Activated CD4-positive, alpha-beta T cell treated with anti-CD3 and anti-CD28 coated beads, Interleukin-2, amount 50 U/mL, for 4 hours (primary cell): ENCODE results near the gene PKP1.

Experiments used
- DNase-seq, 2 experiments: peaks; one replicate each; pipeline ENCODE4 v3.0.0-alpha.2; 2020

Gene PKP1

DNA sequence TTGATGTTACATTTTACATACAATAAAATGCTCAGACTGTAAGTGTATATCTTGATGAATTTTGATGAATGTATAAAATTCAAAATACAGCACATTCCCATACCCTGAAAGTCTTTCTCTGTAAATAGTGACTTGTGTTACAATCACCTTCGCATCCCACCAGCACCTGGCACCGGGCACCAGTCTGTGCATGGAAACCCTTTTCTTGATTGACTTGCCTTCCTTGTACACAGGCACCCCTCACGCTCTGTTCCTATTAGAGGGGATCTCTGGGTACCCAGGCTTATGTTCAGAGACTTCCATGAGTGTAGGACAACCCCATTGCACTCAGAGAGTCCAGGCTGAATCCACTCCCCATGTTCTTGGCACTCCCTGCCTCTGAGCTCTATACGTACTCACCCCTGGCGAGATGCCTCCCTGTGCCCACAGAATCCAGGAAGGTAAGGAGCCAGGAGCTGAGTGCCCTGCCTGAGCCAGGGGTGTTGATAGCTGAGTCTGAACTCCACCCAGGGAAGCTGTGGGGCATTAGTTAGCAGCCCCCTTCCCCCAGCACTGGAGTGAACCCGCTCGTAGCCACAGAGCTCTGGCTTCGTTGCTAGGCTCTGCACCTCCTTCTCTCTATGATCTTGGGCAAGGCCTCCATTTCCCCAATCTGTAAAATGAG lies 22.5 kb upstream of the PKP1 start:
- no peak for DNase-seq

DNA sequence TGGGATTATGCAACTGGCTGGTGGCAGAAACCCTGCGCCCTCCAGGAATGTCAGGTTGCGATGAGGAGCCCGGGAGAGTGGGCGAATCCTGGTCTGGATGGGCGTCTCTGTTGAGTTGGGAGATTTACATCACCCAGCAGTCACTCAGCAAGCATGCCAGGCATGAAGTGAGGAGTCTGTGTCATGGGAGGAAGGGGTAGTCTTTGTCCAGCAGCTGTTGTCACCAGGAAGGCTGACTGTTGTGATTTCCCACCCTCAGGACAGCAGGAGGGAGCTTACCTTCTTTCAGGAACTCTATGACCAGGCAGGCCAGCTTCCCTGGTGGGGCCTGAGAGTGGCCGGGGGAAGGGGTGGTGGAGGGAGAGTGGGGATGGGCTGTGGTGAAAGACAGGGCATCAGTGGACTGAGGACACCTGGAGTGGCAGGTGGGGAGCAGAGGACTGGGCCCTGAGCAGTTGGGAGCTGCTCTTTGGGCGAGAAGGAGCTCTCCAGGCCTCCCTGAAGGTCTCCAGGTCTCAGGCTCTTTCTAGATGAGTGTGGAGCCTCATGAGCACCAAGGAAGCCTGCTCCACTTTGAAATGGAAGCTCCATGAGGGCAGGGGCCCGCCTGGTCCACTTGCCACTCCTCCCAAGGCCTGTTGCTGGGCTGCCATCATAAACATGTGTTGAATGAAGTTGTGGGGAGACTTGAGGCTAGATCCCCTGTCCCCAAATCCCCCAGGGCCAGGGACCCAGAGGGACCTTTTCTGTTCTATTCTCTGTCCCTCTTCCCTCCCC lies 21.3 kb upstream of the PKP1 start:
- DNase-seq, result no peak

DNA sequence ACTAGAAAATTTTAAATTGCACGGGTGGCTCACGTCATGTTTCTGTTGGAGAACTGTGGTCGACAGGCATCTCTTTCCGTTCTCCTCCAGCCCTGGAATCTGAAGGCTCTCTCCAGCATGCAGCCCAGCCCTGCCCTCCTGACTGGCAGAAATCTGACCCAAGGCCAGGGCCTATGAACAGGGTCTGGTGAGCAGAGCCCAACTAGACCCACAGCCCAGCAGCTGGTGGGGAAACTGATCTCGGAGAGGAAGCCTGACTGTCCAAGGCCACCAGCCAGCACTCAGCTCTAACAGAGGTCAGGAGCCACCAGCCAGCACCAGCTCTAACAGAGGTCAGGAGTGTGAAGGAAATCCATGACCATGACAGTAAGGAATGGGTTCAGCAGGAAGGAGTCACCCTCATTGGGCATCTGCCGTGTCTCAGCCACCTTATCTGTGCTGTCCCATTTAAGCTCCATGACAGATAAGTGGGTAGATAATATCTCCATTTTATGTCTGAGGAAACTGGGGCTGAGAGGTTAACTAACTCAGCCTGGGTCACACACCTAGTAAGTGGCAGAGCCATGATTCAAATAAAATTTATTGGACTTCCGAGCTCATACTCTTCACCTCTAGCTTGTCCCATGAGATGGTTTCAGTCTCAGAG lies 20.2 kb upstream of the PKP1 start:
- no peak for DNase-seq

DNA sequence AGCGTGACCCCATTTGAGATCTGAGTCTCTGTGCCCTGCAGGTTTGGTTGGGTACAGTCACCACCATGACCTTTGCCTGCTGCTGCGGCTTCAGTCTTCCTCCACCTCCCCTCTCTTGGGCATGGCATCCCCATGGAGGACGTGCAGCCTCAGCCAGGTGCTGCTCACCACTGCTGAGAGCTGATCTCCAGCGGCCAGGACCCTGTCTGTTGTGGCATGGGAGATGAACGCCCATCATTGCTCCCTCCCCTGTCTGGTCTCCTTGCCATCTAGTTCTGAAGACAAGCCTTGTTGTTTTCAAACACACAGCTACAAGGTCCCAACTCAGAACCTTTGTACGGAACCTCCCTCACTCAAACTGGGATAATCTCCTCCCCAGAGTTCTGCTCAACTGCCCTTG lies 19.2 kb upstream of the PKP1 start:
- DNase-seq, result no peak

DNA sequence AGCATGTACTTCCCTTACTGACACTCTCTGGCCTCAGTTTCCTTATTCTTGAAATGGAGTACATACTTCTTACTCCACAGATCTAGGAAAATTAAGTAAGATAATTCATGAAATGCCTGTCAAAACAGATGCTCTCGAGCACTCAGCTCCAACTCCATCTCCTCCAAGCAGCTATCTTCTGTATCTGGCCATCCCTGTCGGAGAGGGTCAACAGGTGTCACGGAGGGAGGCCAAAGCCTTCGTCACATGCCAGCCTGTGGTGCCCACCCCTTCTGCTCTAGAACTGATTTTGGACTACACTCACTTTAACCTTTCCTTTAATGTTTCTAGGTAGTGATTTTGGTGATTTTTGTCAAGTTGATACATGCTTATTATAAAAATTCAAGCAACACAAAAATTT lies 18.8 kb upstream of the PKP1 start:
- no peak for DNase-seq

DNA sequence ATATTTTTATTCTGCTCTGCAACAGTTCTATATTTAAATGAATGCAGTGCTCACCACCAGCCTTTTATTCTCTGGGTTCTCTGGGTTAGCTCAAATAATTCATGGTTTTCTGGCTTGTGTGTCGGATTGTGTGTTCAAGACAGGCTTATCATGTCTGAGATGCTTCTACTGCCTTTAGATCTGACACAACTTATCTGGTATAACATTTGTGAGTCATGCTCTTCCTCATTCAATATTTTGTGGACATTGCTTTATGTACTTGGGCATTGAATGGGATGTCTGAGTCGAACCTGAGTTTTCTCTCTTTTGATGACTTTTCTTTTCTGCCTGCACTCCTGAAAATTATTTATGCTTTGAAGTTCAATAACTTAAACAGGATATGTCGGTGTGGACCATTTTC lies 17.6 kb upstream of the PKP1 start:
- DNase-seq, result no peak

DNA sequence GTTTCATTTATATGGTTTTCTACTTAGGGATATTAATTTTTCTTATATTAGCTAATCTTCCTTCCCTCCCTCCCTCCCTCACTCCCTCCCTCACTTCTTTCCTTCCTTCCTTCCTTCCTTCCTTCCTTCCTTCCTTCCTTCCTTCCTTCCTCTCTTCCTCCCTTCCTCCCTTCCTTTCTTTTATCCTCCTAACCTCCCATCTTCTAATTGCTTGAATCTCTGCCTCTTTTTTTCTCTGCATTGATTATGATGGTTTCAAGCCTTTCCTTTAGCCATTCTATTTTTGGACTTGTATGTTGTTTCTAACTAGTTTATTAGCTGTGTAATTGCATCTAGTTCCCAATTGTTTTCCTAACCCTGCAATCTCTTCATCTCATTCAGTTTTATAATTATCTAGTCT lies 17.0 kb upstream of the PKP1 start:
- DNase-seq, result no peak

DNA sequence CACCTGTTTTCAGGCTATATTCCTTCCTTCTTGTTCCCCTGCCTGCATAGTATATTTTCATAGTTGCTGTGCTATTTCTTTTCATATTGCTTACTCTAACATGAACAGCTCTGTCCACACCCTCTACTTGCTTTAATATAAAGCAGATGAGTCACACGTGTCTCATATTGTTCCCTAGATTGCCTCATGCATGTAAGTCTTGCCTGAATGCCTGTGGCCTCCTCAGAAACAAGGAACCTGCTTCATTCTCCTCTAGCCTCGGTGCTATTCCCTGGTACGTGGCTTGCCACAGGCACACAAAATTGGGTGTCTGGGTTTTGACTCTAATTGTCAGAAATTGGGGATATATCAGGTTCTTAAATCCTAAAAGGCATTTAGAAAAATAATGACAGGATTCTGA lies 16.5 kb upstream of the PKP1 start:
- no peak for DNase-seq

DNA sequence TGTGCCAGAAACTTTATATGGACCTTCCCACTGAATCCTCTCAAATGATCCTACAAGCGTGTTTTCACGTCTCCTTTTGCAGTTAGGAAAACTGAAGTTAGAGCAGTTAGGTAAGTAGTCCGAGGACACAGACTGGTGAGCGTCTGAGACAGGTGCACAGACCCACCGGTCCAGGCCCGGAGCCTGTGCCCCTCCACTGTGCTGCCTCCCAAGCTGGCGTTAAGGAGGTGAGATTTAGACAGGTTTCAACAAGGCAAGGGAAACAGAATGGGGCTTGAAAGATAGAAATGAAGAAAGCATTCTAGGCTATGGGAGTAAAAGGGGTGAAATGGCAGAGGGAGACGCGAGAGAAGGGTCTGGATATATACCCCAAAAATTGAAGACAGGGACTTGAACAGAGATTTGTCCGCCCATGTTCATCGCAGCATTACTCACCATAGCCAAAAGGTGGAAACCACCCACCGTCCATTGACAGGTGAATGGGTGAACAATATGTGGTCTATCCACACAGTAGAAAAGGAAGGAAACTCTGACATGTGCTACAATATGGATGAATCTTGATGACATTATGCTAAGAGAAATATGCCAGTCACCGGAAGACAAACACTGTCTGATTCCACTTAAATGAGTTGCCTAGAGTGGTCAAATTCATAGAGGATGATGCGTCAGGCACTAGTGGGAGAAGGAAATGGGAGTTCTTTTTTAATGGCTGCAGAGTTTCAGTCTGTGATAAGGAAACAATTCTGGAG lies 15.7 kb upstream of the PKP1 start:
- no peak for DNase-seq

DNA sequence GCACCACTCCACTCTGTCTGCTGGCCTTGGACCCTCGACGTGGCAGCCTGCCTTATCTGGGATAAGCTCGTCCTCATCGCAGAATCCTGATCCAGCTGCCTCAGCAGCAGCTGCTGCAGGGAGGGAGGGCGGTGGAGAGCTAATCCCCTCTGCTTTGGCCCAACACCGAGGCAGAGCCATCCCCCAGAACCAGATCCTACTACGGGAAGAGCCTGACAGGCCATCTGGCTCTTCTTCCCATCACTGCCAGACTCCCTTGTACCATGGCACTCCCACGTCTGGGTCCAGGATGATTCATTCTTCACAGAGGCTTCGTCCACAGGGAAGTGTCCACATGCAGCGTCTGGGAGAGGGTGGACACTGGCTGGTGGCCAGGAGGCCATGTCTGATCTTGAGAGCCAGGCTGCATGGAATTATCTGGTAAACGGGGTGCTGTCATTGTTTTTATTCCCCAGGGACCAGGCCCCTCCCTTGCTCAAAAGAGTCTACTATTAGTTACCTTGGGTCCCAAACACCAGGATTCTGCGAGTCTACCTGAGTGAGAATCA lies 14.6 kb upstream of the PKP1 start:
- DNase-seq, result no peak

DNA sequence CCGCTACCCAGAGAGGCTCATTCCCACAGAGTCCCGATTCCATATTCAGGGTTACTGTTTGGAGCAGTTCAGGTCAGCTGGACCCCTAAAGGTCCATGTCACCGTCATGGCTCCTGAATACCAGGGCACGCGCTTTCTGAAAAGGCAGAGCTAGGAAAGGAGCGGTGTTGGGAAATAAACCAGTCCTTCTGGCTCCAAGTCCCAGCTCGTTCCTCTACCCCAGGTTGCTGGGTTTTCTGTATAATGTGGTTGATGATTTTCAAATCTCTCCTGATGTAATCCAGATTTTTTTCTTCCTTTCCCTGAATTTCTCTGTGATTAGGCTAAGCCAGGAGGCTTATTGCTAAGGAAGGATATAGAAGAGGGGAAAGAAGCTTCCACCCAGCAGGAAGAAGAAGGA lies 14.0 kb upstream of the PKP1 start:
- DNase-seq, result no peak

DNA sequence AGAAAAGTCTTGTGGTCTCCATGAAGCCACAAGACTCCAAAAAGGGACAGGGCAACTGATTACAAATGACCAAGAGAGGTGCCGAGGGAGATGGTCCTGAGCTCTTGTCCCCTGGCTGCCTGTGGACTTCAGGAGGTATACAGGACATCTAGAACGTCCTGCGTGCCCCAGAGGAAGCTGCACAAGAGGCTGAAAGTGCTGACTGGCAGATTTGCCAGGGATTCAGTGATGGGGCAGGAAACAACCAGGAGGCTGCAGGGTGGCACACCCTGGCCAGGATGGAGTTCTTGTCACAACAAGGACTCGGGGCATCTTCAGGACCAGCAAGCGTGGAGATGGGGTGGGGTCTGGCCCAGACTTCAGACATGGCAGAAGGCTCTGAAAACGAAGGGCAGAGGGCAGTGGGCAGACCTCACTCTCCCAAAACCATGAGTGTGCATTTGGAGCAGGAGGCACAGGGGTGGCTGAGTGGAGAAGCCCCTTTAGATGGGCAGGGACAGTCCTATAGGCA lies 13.4 kb upstream of the PKP1 start:
- no peak for DNase-seq

DNA sequence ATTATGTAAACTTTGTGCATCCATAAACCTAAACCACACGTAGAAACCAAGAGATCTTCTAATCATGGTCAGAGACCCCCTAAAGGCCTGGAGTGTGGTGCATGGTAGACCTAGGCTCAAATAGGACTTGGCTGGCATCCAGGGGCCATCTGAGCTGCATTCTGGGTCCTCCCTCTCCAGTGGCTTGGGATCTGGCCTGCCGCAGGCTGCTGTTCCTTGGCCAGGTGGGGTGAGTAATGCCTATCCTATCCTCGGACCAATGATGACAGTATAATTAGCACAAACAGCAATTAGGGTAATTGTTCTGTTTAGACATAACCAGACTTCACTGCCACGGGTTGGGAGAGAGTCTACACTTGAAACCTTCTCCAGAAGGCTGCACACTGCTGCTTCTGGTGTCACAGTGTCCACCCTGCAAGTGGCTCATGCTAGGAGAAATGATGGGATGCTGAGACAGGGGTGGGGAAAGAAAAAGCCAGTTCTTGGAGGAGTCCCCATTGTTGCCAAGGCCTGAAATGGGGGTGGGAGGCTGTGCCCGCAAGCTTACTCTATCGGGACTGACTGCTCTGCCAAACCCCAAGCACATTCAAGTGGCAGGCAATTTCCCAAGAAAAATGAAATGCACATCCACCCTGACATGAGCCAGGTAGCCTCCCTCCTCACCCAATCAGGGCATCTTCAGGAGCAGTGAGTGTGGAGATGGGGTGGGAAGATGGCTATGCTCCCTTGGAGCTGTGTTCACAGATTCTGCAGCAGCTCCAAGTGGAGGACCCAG lies 12.5 kb upstream of the PKP1 start:
- no peak for DNase-seq

DNA sequence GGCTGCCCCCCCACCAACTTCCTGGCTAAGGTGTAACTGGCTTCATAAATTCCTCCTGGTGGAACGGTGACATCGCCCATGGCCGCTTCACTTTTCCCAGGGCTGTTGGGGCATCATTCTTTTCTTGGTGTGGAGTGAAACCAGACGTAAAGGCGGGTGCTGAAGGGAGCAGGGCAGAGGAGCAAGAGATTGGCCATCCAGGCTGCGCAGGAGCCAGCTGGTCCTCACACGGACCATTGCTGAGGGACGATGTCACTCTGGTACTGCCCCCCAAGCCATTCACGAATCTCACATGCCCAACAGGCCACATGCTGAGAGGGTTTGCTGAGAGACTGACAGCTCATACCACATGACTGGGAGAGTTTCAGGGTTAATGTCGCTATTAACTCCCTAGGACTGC lies 10.5 kb upstream of the PKP1 start:
- no peak for DNase-seq

DNA sequence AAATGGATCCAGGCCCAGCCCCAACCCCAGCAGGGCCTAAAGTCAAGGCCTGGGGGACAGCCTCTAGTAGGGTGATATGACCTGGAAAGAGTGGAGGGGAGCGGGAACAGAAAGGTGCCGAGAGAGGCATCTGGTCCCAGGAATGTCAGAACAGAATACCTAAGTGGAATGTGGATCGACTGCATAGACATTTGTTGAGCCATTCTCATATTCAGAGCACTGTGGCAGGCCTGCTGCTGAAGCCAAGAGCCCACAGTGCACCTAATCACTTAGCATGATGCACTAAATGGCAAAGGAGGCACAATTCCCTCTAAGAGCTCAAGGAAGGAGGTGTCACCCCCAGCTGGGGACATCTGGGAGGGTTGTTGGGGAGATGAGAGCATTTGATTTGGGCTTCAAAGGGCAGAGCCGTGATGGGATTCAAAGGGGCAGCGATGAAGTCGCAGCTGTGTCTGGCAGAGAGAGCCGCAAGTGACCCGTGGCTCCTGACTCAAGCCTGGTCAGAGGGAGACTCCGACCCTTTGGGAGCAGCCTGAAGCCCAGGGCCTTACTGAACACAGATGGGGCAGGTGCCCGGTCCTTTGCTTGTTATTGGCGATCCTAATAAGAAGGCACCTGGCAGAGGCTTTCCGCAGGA lies 8.6 kb upstream of the PKP1 start:
- DNase-seq, result no peak

DNA sequence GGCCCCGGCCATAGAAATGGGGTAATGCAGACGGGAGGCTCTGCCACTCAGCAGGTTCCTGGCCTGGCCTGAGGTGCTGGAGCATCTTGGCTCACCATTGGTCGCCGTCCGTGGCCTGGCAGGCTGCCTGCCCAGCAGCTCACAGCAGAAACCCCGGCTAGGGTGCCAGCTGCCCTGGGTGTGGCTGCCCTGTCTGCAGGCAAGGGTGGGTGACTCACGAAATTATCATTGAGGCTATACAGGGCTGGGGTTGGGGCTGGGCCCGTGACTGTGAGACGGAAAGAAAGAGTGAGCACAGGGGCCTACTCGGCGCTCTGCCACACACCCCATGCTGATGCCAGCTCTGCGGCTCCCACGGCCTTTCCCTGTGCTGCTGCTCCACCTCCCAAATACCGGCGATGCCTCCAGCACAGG lies 8.0 kb upstream of the PKP1 start:
- DNase-seq, result no peak

DNA sequence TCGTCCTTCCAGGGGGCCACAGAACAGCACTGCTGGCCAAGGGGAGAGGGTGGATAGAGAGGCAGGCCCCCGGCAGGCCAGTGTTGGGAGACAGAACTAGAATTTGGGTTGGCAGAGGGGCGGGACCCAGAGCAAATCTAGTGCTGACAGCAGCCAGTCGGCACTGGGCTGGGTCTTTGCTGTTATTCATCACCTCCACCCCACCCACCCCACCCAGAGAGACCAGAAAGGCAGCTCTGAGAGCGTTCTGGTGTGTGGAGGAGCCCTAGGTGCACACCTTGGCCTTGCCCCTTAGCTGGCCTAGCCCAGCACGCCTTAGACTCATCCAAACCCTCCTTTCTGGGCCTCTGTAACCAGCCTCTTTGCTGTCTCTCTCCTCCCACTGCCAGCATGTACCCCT lies 6.4 kb upstream of the PKP1 start:
- no peak for DNase-seq

DNA sequence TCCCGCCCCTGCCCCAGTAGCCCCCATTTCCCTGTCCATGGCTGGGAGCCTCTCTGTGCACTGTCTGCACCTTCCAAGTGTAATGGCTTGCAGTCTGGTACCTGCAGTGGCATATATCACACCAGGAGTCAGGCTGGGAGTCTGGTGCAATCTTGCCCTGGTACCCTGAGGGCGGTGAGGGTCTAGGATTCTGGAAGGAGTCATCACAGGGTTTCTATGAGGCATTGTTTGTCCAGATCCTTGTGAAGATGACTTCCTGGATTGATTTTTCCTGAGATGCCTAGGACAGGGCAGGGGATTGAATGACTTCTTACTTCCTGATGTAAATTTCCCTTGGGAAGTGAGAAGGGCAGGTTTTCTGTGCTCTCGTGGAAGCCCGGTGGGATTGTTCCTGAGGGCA lies 5.9 kb upstream of the PKP1 start:
- no peak for DNase-seq

DNA sequence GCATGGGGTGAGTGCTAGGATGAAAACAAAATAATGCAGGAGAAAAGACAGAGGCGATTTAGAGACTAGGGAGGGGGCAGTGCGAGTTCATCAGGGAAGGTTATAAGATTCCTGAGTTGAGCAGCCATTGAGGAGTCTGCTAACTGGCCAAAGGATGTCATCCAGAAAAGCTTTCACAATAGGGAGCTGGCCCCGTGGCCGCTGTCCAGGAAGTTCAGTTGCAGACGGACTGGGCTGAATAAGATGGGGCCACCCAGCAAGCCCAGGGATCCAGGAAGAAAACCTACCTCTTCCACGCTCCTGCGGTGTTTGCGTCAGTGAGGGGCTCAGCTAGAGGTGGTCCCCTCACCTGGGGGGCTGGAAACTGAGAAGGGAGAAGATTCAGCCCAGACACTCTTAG lies 4.0 kb upstream of the PKP1 start:
- no peak for DNase-seq

DNA sequence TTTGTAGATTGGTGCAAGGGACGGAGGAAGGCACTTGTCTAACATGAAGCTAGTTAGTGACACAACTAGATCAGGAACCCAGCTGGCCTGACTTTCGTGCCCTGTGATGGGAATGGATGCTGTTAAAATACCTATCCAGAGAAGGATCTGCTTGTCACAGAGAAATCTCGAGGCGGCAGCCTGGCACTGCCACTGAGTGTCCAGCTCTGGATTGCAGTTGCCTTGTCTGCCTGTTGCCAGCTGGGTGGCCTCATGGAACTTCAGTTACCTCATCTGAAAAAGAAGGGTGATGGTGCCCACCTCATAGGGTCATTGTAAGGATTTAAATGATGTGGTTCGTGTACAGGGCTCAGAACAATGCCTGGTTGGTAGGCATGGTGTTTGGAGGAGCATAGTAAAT lies 2.4 kb upstream of the PKP1 start:
- DNase-seq, result no peak

DNA sequence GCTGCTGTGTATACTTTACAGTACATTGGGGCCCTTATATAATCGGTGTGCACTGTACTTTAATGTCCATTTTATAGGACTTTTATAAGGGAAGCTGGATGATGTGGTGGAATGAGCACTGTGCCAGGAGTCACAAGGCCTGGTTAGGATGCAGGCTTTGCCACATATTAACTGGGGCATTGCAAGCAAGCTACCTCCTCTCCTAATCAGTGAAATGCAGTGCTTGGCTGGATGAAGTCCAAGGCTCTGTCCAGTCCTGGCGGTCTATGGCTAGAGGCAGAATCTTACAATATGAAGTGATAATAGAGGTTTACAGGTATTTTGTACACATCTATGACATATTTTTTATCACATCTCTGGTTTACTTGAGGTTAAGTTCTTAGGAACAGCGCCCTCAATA lies 1.7 kb upstream of the PKP1 start:
- no peak for DNase-seq

DNA sequence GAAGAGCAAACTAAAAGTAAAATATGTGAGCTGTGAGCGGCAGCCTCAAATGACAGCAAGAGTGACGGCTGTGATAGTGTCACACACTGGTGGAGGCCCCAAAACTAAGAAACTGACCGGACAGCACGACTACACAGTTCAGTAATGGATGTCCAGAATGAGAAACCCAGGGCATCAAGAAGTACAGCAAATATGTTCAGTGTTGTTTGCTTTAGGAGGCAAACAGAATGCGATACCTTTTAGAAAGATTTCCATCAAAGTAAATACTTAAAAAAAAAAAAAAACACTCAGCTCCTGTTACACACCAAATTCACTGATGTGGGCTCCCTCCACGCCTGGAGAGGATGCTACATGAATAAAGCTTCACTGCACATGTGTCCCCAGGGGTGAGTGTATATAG lies 1.1 kb upstream of the PKP1 start:
- DNase-seq, result no peak
